Panc1 (cell line): Measurements from ENCODE around the gene PLCD4. TPM values are rescaled to one million over a fixed set of nuclear protein-coding genes. Genes with fewer than 3 reads are reported as not detected.

Experiments used
- ATAC-seq: fragments of 200-7000 bp; cut with Tn5 transposase; 2 replicates; pipeline ENCODE4 v1.9.1; 2020; ENCODE audit warnings: mild to moderate bottlenecking, moderate library complexity
- BruUV-seq: library from RNA; stranded (reverse); fragments of 400-500 nt; replicated peaks from 2 replicates; lab custom pipeline; 2021; lab: Mats Ljungman, UMichigan
- CTCF ChIA-PET: fragments of 300-600 bp; sonication (Branson Sonifier 250); formaldehyde crosslinking; loops from one replicate; lab custom pipeline; 2022; ENCODE audit warnings: antibody characterized with exemption; lab: Charles Lee
- POLR2A ChIA-PET: fragments of 300-600 bp; sonication (Branson Sonifier 250); formaldehyde crosslinking; loops from one replicate; lab custom pipeline; 2022; ENCODE audit warnings: antibody characterized with exemption; lab: Charles Lee
- DNase-seq: peaks from one replicate; pipeline ENCODE4 v3.0.0-alpha.2; 2010; ENCODE audit warnings: low read depth, low spot score
- H3K27ac ChIP-seq: 2 replicates; pipeline ENCODE4 v1.5.1; 2011; ENCODE audit warnings: mild to moderate bottlenecking, low read length, inconsistent platforms
- H3K27me3 ChIP-seq: fragments of 200-500 bp; sonication (Bioruptor generic); 2 replicates; pipeline ENCODE4 v1.6.0; 2014; ENCODE audit warnings: low read length, inconsistent platforms; ENCODE audit not compliant: control insufficient read depth, insufficient read depth
- H3K36me3 ChIP-seq: fragments of 200-500 bp; sonication (Bioruptor generic); 2 replicates; pipeline ENCODE4 v1.5.1; 2014; ENCODE audit warnings: inconsistent platforms, mild to moderate bottlenecking, low read length, moderate library complexity; ENCODE audit not compliant: control insufficient read depth, insufficient read depth
- H3K4me1 ChIP-seq: 2 replicates; pipeline ENCODE4 v1.5.1; 2011; ENCODE audit warnings: inconsistent platforms, mild to moderate bottlenecking, low read length, moderate library complexity; ENCODE audit not compliant: control insufficient read depth, insufficient read depth
- H3K4me3 ChIP-seq, 2 experiments: 2 replicates each; pipeline ENCODE4 v1.5.1; 2011 to 2012; ENCODE audit warnings: low read depth in 2 of 2, low read length in 2 of 2, mild to moderate bottlenecking in 2 of 2, inconsistent platforms in 1 of 2, moderate library complexity in 1 of 2
- H3K9me3 ChIP-seq: fragments of 200-500 bp; sonication (Bioruptor generic); 2 replicates; pipeline ENCODE4 v1.5.1; 2014; ENCODE audit warnings: low read depth, mild to moderate bottlenecking, inconsistent platforms, low read length, moderate library complexity; ENCODE audit not compliant: control insufficient read depth, insufficient read depth
- CTCF ChIP-seq: fragments of 450-650 bp; IDR thresholded peaks from 2 replicates; pipeline ENCODE4 v1.5.1; 2017; ENCODE audit warnings: mild to moderate bottlenecking
- POLR2AphosphoS5 ChIP-seq: IDR thresholded peaks from 2 replicates; pipeline ENCODE4 v1.6.1; 2012; ENCODE audit warnings: mild to moderate bottlenecking, low read depth, low read length, moderate library complexity
- REST ChIP-seq, 2 experiments: IDR thresholded peaks; 2 replicates each; pipeline ENCODE4 v1.6.1; 2011 to 2012; ENCODE audit warnings: low read depth in 2 of 2, control low read depth in 1 of 2, low read length in 1 of 2, mild to moderate bottlenecking in 1 of 2, moderate library complexity in 1 of 2; ENCODE audit not compliant: insufficient read depth in 1 of 2
- SIN3A ChIP-seq: IDR thresholded peaks from 2 replicates; pipeline ENCODE4 v1.6.1; 2012; ENCODE audit warnings: low read depth, mild to moderate bottlenecking, low read length, moderate library complexity, borderline replicate concordance; ENCODE audit not compliant: insufficient read depth
- TCF7L2 ChIP-seq: IDR thresholded peaks from 2 replicates; pipeline ENCODE4 v1.6.1; 2011; ENCODE audit warnings: mild to moderate bottlenecking, low read depth, low read length, inconsistent platforms
- in situ Hi-C: cut with HindIII; loops from 2 replicates; pipeline ENCODE4 v1.10.0; 2016; ENCODE audit warnings: low sequenced_read_pairs, low pct_unique_long_range_greater_than_20kb
- intact Hi-C: fragments of 100-400 bp; cut with micrococcal nuclease; formaldehyde crosslinking; loops from one replicate; pipeline ENCODE4 v1.10.0; 2022; ENCODE audit not compliant: unreplicated experiment
- total RNA-seq: library from RNA; stranded (reverse); gene quantifications from one replicate; pipeline ENCODE4 v1.2.1, GENCODE V29; 2021; ENCODE audit not compliant: unreplicated experiment

The PLCD4 gene
- total RNA-seq, 1 experiment from 2014 or later = 12.9 TPM

- POLR2A ChIA-PET = no interaction called here
- TF ChIP-seq TCF7L2 (no peak), POLR2AphosphoS5 (no peak), CTCF (no peak), REST (IDR thresholded peaks at IDR 0.05; ENCODE audit: insufficient read depth in 1 of 2, low read depth in 2 of 2, low read length in 1 of 2) (no peak), SIN3A (no peak)
- in situ Hi-C loops = no loop called here
- no peak overlapping the region for H3K4me3 ChIP-seq
- H3K9me3 ChIP-seq = no peaks in the 10 kb centered on the region
- CTCF ChIA-PET = no interaction called here
- ATAC-seq = 0 out of 2 replicates have a peak, but pooled peaks have one; percentile 33
- H3K27me3 ChIP-seq = no peaks in the 10 kb centered on the region
- intact Hi-C loops = no loop called here
- DNase-seq = no peak
- no peaks in the 10 kb centered on the region for H3K4me1 ChIP-seq
- H3K27ac ChIP-seq = no peak overlapping the region
- H3K36me3 ChIP-seq = peaks cover 20% of the 10 kb centered on the region
- no TSS peak for BruUV-seq
Measured at GRCh38 chr2:218644721-218645120, 37.0 kb downstream of the PLCD4 start.

- Histone ChIP-seq H3K9me3 (no peaks in the 10 kb centered on the region), H3K27ac (no peak overlapping the region), H3K4me3 (no peak overlapping the region), H3K4me1 (no peaks in the 10 kb centered on the region), H3K27me3 (no peaks in the 10 kb centered on the region), H3K36me3 (peaks cover 19% of the 10 kb centered on the region)
- BruUV-seq = no TSS peak
- in situ Hi-C loops (no loop called here), intact Hi-C loops (no loop called here)
- DNase-seq = no peak
- no peak for ATAC-seq
- TF ChIP-seq TCF7L2 = no peak
- TF ChIP-seq CTCF = no peak
- no peak for TF ChIP-seq SIN3A
- no peak for TF ChIP-seq REST (IDR thresholded peaks at IDR 0.05; ENCODE audit: insufficient read depth in 1 of 2, low read depth in 2 of 2, low read length in 1 of 2)
- no peak for TF ChIP-seq POLR2AphosphoS5
- POLR2A ChIA-PET = no interaction called here
- CTCF ChIA-PET = no interaction called here
Measured at GRCh38 chr2:218645126-218645525, 37.4 kb downstream of the PLCD4 start.
